MM.1S (cell line): ENCODE measurements around the gene BRWD1.
"Not testable (repeated sequence)": the region's sequence is repeated elsewhere in the genome, so short reads cannot be mapped to it uniquely, and the experiment has no call there.

ENCODE experiments used
- DNase-seq: peaks from one replicate; pipeline ENCODE4 v3.0.0-alpha.2; 2015
- H2AFZ ChIP-seq: fragments of 300-600 bp; sonication (generic); 2 replicates; pipeline ENCODE4 v1.6.0; 2016; ENCODE audit warnings: antibody characterized with exemption, low read length
- H3F3A ChIP-seq: fragments of 300-600 bp; sonication (generic); 2 replicates; pipeline ENCODE4 v1.6.1; 2016; ENCODE audit warnings: mild to moderate bottlenecking, antibody characterized with exemption, low read length, moderate library complexity, mixed read lengths; ENCODE audit not compliant: insufficient read depth
- H3K27ac ChIP-seq: fragments of 300-600 bp; sonication (generic); 2 replicates; pipeline ENCODE4 v1.5.1; 2016; ENCODE audit warnings: mild to moderate bottlenecking, low read length
- H3K27me3 ChIP-seq: fragments of 300-600 bp; sonication (generic); replicated peaks from 2 replicates; pipeline ENCODE4 v1.6.0; 2016; ENCODE audit warnings: low read length; ENCODE audit not compliant: insufficient read depth
- H3K36me3 ChIP-seq: fragments of 300-600 bp; sonication (generic); replicated peaks from 2 replicates; pipeline ENCODE4 v1.6.1; 2016; ENCODE audit warnings: mild to moderate bottlenecking, low read length, mixed read lengths; ENCODE audit not compliant: insufficient read depth
- H3K4me1 ChIP-seq: fragments of 300-600 bp; sonication (generic); 2 replicates; pipeline ENCODE4 v1.6.1; 2016; ENCODE audit warnings: low read length, mixed read lengths
- H3K4me2 ChIP-seq: fragments of 300-600 bp; sonication (generic); 2 replicates; pipeline ENCODE4 v1.6.0; 2016; ENCODE audit warnings: low read depth, low read length
- H3K4me3 ChIP-seq: fragments of 300-600 bp; sonication (generic); 2 replicates; pipeline ENCODE4 v1.5.1; 2016; ENCODE audit warnings: low read length, mixed read lengths
- H3K79me2 ChIP-seq: fragments of 300-600 bp; sonication (generic); 2 replicates; pipeline ENCODE4 v1.6.1; 2016; ENCODE audit warnings: mixed run types, low read length, mixed read lengths
- H3K9ac ChIP-seq: fragments of 300-600 bp; sonication (generic); 2 replicates; pipeline ENCODE4 v1.6.1; 2016; ENCODE audit warnings: low read length, mixed read lengths
- H3K9me2 ChIP-seq: fragments of 300-600 bp; sonication (generic); replicated peaks from 2 replicates; pipeline ENCODE4 v1.6.1; 2016; ENCODE audit warnings: mild to moderate bottlenecking, low read length, mixed read lengths; ENCODE audit not compliant: insufficient read depth
- H3K9me3 ChIP-seq: fragments of 300-600 bp; sonication (generic); replicated peaks from 2 replicates; pipeline ENCODE4 v1.6.1; 2016; ENCODE audit warnings: mild to moderate bottlenecking, low read length, mixed read lengths; ENCODE audit not compliant: insufficient read depth
- H4K20me1 ChIP-seq: fragments of 300-600 bp; sonication (generic); 2 replicates; pipeline ENCODE4 v1.6.1; 2016; ENCODE audit warnings: mild to moderate bottlenecking, low read length, moderate library complexity, mixed read lengths; ENCODE audit not compliant: insufficient read depth
- CTCF ChIP-seq: fragments of 300-600 bp; sonication (generic); IDR thresholded peaks from 2 replicates; pipeline ENCODE4 v1.5.1; 2016; ENCODE audit warnings: antibody characterized with exemption, low read length, mixed read lengths
- EZH2 ChIP-seq: fragments of 300-600 bp; sonication (generic); optimal IDR thresholded peaks from 2 replicates; pipeline ENCODE3; 2017; ENCODE audit warnings: low read depth, mild to moderate bottlenecking, antibody characterized with exemption, low read length, mixed read lengths
- EZH2phosphoT487 ChIP-seq: fragments of 300-600 bp; sonication (generic); IDR thresholded peaks from 2 replicates; pipeline ENCODE4 v1.6.1; 2018; ENCODE audit warnings: antibody characterized with exemption, low read length

Gene BRWD1

GRCh38 chr21:39221997-39222486, 91.4 kb downstream of the BRWD1 start:
- Histone ChIP-seq H3K9me3 (no peaks in the 10 kb centered on the region), H3K9me2 (no peaks in the 10 kb centered on the region), H3K4me1 (no peaks in the 10 kb centered on the region), H4K20me1 (no peaks in the 10 kb centered on the region), H3K27ac (no peak overlapping the region), H3K4me2 (no peak overlapping the region), H3K36me3 (peaks cover 3% of the 10 kb centered on the region; the same call in 1 of the 2 replicates), H3K9ac (no peak overlapping the region), H3K4me3 (no peak overlapping the region), H3K27me3 (no peaks in the 10 kb centered on the region), H3F3A (no peaks in the 10 kb centered on the region), H2AFZ (no peak overlapping the region), H3K79me2 (no peaks in the 10 kb centered on the region)
- DNase-seq = no peak
- TF ChIP-seq EZH2phosphoT487 = no peak
- TF ChIP-seq CTCF = no peak
- no peak for TF ChIP-seq EZH2

GRCh38 chr21:39221282-39221996, 92.0 kb downstream of the BRWD1 start:
- no peaks in the 10 kb centered on the region for H3F3A ChIP-seq
- DNase-seq = no peak
- no peaks in the 10 kb centered on the region for H3K9me2 ChIP-seq
- no peak overlapping the region for H3K9ac ChIP-seq
- no peaks in the 10 kb centered on the region for H3K4me1 ChIP-seq
- peaks cover 3% of the 10 kb centered on the region; the same call in 1 of the 2 replicates for H3K36me3 ChIP-seq
- H3K79me2 ChIP-seq = no peaks in the 10 kb centered on the region
- H3K4me3 ChIP-seq = no peak overlapping the region
- no peaks in the 10 kb centered on the region for H3K27me3 ChIP-seq
- no peaks in the 10 kb centered on the region for H4K20me1 ChIP-seq
- H3K27ac ChIP-seq = no peak overlapping the region
- H2AFZ ChIP-seq = no peak overlapping the region
- no peaks in the 10 kb centered on the region for H3K9me3 ChIP-seq
- H3K4me2 ChIP-seq = no peak overlapping the region
- TF ChIP-seq EZH2 (no peak), CTCF (no peak)

- not testable (repeated sequence) for H3K9me3 ChIP-seq, H3K79me2 ChIP-seq, DNase-seq, H3K36me3 ChIP-seq, H3F3A ChIP-seq, H3K9ac ChIP-seq, H3K4me2 ChIP-seq, H3K4me3 ChIP-seq, H3K4me1 ChIP-seq, H3K27me3 ChIP-seq, H3K27ac ChIP-seq, H4K20me1 ChIP-seq, H2AFZ ChIP-seq, H3K9me2 ChIP-seq
These were observed 92.6 kb downstream of the BRWD1 start for GRCh38 chr21:39220875-39221274.

- Histone ChIP-seq H3K9ac (no peak overlapping the region), H3K27me3 (no peaks in the 10 kb centered on the region), H3K4me2 (no peak overlapping the region), H2AFZ (no peak overlapping the region), H3K4me1 (no peaks in the 10 kb centered on the region), H3K9me2 (no peaks in the 10 kb centered on the region), H3K4me3 (no peak overlapping the region), H3F3A (no peaks in the 10 kb centered on the region), H4K20me1 (no peaks in the 10 kb centered on the region), H3K9me3 (no peaks in the 10 kb centered on the region), H3K27ac (no peak overlapping the region), H3K36me3 (peaks cover 3% of the 10 kb centered on the region; the same call in 1 of the 2 replicates), H3K79me2 (no peaks in the 10 kb centered on the region)
- TF ChIP-seq EZH2 = no peak
- TF ChIP-seq EZH2phosphoT487 = no peak
- TF ChIP-seq CTCF = no peak
- DNase-seq = no peak
These were observed 93.3 kb downstream of the BRWD1 start for GRCh38 chr21:39220150-39220549.
